Skeletal muscle tissue (tissue), 4 donors: ENCODE results near the gene ZNF177. TPM values are rescaled to one million over a fixed set of nuclear protein-coding genes. Genes with fewer than 3 reads are reported as not detected.

Experiments
- H3K27ac ChIP-seq: one replicate; pipeline ENCODE4 v1.7.0; 2013; ENCODE audit warnings: mild to moderate bottlenecking, low read depth, low read length, inconsistent platforms
- H3K27me3 ChIP-seq, 3 donors: one replicate each; pipeline ENCODE4 v1.7.0; 2013; ENCODE audit warnings: low read length in 3 of 3; ENCODE audit not compliant: control insufficient read depth in 3 of 3, insufficient read depth in 3 of 3
- H3K36me3 ChIP-seq, 3 donors: one replicate each; pipeline ENCODE4 v1.7.0; 2013; ENCODE audit warnings: low read length in 3 of 3; ENCODE audit not compliant: control insufficient read depth in 3 of 3, insufficient read depth in 3 of 3
- H3K4me1 ChIP-seq, 3 donors: one replicate each; pipeline ENCODE4 v1.7.0; 2013; ENCODE audit warnings: low read length in 3 of 3, mild to moderate bottlenecking in 3 of 3; ENCODE audit not compliant: control insufficient read depth in 3 of 3, insufficient read depth in 3 of 3
- H3K4me3 ChIP-seq, 3 donors: one replicate each; pipeline ENCODE4 v1.7.0; 2013; ENCODE audit warnings: low read length in 3 of 3
- H3K9ac ChIP-seq, 3 donors: one replicate each; pipeline ENCODE4 v1.7.0; 2013; ENCODE audit warnings: low read length in 3 of 3, mild to moderate bottlenecking in 3 of 3, moderate library complexity in 2 of 3, low read depth in 1 of 3
- H3K9me3 ChIP-seq, 3 donors: one replicate each; pipeline ENCODE4 v1.7.0; 2013; ENCODE audit warnings: low read length in 3 of 3; ENCODE audit not compliant: control insufficient read depth in 3 of 3
- total RNA-seq: library from RNA; depleted of rRNA; stranded (reverse); fragments of >200 nt; gene quantifications from one replicate; pipeline ENCODE4 v1.2.3, GENCODE V29; 2014
- donor health status: Osteomylitis.

The ZNF177 gene
- total RNA-seq, 1 donor from 2014 or later: 4.2 TPM

DNA sequence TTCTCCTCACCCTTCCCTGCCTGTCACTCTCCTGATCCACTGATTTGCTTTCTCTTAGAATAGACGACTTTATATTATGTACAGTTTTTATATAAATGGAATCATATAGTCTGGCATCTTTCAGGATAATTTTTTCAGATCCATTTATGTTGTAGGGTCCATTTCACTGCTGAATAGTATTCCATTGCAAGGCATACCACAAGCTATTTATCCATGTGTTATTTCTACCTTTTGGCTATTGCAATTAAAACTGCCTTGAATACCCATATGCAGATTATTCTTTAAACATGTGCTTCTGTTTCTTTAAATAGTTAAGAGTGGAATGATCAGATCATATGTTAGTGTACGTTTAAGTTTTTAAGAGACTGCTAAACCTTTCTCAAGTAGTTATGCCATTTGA lies 17.8 kb upstream of the ZNF177 start:
- H3K36me3 ChIP-seq: peaks cover 34 to 35% (median 34%) of the 10 kb centered on the region in 3 donors
- no peak overlapping the region for H3K27ac ChIP-seq
- H3K4me1 ChIP-seq: no peaks in the 10 kb centered on the region
- no peak overlapping the region for H3K9ac ChIP-seq
- no peak overlapping the region for H3K4me3 ChIP-seq
- peaks cover 27 to 62% (median 38%) of the 10 kb centered on the region in 3 donors for H3K9me3 ChIP-seq
- no peaks in the 10 kb centered on the region for H3K27me3 ChIP-seq

DNA sequence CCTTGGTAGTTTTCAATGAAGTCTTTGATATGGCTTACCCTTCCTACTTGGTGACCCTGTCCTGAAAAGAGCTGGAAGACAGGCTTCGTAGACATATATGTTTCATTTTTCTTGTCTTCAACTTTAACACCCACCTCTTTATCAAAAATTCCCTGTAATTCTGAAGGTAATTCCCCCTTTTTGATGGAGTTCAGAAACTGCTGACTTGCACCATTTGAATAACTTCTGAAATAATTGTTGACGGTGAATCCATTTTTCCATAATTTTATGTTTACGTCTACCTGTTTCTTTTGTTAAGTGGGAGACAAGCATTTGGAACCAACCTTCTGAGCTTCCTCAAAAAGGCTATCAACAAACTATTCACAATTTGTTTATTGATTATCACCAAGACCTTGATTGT lies 14.6 kb upstream of the ZNF177 start:
- Histone ChIP-seq H3K4me3 (peak overlapping the region in 1 of 3 donors; percentile 18), H3K27me3 (no peaks in the 10 kb centered on the region), H3K9ac (no peak overlapping the region), H3K36me3 (peaks cover 15 to 20% (median 18%) of the 10 kb centered on the region in 3 donors), H3K9me3 (peaks cover 19 to 47% (median 28%) of the 10 kb centered on the region in 3 donors), H3K4me1 (no peaks in the 10 kb centered on the region), H3K27ac (no peak overlapping the region)

DNA sequence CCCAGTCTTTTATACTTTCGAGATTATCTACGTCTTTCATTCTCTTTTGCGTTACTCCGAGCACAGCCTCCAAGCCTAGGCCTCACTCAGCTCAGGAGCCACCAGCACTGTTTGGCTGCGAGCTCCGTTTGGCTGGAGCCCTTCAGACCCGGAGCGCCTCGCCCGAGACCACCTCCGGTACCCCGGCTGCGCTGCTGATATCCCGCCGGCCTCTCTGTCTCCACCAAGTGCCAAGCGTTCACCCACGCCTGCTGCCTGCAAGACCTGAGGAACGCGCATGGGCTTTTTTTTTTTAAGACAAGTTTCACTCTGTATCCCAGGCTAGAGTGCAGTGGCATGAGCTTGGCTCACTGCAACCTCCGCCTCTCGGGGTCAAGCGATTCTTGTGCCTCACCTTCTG lies 14.1 kb upstream of the ZNF177 start:
- Histone ChIP-seq H3K9me3 (peaks cover 16 to 43% (median 24%) of the 10 kb centered on the region in 3 donors), H3K27ac (no peak overlapping the region), H3K4me1 (no peaks in the 10 kb centered on the region), H3K4me3 (peak overlapping the region in 1 of 3 donors; percentile 13), H3K36me3 (peaks cover 11 to 16% (median 14%) of the 10 kb centered on the region in 3 donors), H3K27me3 (no peaks in the 10 kb centered on the region), H3K9ac (no peak overlapping the region)

DNA sequence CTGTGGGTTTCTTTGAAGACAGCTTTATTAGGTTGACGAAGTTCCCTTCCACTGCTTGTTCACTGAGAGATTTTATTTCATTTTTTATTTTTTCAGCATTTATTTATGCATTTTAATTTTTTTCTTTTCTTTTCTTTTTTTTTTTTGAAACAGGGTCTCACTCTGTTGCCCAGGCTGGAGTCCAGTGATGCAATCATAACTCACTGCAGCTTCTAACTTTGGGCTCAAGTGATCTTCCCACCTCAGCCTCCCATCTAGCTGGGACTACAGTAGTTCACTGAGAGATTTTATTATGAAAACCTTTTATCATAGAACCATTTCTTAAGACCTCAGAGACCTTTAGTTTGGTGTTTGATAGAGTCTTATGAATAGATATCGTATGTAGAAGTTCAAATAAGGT lies 10.3 kb upstream of the ZNF177 start:
- H3K9ac ChIP-seq: no peak overlapping the region
- peak overlapping the region in 1 of 3 donors; percentile 1 for H3K4me3 ChIP-seq
- H3K9me3 ChIP-seq: peaks cover 10 to 35% (median 24%) of the 10 kb centered on the region in 3 donors
- no peak overlapping the region for H3K27ac ChIP-seq
- H3K4me1 ChIP-seq: no peaks in the 10 kb centered on the region
- H3K27me3 ChIP-seq: no peaks in the 10 kb centered on the region
- H3K36me3 ChIP-seq: peaks cover 3 to 11% (median 11%) of the 10 kb centered on the region in 3 donors

DNA sequence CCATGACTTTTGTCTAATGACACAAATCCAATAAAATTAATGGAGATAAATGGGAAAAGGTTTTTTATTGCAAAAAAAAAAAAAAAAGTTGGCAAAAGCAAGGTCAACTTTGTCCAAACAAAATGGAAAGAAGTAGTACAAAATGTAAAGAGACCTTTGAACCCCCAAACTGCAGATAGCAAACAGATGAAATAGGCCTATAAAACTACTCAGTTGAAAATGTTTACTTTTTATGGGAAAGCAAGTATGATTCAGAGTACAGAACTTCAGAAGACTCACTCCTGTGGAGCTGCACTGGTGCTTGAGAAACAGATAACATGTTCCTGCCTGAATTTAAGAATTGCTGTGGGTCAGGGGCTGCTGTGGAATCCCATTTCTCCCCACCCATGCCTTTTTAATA lies 9.8 kb upstream of the ZNF177 start:
- Histone ChIP-seq H3K27ac (no peak overlapping the region), H3K9me3 (peaks cover 13 to 36% (median 23%) of the 10 kb centered on the region in 3 donors), H3K36me3 (peaks cover 8 to 15% (median 11%) of the 10 kb centered on the region in 3 donors), H3K4me3 (no peak overlapping the region), H3K9ac (no peak overlapping the region), H3K4me1 (no peaks in the 10 kb centered on the region), H3K27me3 (no peaks in the 10 kb centered on the region)

DNA sequence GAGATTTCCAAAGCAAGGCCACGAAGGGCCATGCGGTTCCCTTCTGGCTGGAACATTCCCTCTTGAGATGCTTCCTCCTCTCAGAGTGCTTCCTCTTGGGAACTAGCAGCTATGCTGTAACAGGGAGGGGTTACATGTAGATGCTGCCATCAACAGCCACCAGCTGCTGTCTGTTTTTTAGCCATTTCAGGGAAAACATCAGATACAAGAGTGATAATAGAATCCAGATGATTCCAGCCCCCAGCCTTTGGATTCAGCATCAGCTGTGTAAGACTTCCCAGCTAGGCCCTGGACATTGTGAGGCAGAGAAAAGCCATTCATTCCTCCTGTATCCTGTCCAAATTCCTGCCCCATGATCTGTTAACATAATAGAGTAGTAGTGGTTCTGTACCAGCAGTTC lies 8.2 kb upstream of the ZNF177 start:
- H3K27ac ChIP-seq: no peak overlapping the region
- H3K4me1 ChIP-seq: no peaks in the 10 kb centered on the region
- peak overlapping the region in 1 of 3 donors; percentile 4 for H3K4me3 ChIP-seq
- no peaks in the 10 kb centered on the region for H3K27me3 ChIP-seq
- peaks cover 13 to 31% (median 14%) of the 10 kb centered on the region in 3 donors for H3K9me3 ChIP-seq
- H3K9ac ChIP-seq: no peak overlapping the region
- H3K36me3 ChIP-seq: peaks cover 7 to 17% (median 9%) of the 10 kb centered on the region in 3 donors

DNA sequence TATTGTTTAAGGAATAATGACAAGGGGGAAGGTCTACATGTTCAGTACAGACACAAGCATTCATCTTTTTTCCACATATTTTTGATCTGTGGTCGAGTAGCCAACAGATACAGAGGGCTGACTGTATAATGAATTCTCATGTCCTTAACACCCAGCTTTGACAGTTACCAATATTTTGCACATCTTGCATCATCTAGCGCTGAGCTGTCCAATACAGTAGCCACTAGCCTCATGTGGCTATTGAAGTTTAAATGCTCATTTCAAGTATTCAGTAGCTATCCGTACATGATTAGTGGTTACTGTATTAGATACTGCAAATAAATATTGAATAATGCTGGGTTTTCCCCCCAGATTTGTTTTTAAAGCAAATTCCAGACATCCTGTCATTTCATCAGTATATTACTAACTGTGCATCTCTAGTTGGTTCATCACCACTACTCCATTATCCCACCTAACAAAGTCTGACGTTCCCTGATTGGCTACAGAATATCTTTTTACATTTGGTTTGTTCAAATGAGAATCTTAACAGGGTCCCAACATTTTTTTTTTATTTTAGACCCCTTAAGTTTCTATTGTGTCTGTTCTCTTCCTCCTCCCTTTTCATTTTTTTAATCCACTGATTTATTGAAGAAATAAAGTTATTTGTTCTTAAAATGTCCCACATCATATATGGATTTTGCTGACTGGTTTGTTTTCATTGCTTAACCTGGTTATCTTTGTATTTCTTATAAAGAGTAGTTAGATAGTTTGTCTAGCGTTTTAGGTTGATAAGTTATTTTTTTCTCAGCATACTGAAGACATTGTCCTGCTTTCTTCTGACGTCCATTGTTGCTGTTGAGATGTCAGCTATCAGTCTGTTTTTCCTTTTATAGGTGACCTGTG lies 8.2 kb downstream of the ZNF177 start:
- H3K4me1 ChIP-seq: no peaks in the 10 kb centered on the region
- peaks cover 0 to 12% (median 3%) of the 10 kb centered on the region in 3 donors for H3K36me3 ChIP-seq
- peaks cover 8 to 40% (median 10%) of the 10 kb centered on the region in 3 donors for H3K9me3 ChIP-seq
- H3K4me3 ChIP-seq: peak overlapping the region in 1 of 3 donors; percentile 27
- H3K27ac ChIP-seq: no peak overlapping the region
- H3K9ac ChIP-seq: no peak overlapping the region
- H3K27me3 ChIP-seq: no peaks in the 10 kb centered on the region

DNA sequence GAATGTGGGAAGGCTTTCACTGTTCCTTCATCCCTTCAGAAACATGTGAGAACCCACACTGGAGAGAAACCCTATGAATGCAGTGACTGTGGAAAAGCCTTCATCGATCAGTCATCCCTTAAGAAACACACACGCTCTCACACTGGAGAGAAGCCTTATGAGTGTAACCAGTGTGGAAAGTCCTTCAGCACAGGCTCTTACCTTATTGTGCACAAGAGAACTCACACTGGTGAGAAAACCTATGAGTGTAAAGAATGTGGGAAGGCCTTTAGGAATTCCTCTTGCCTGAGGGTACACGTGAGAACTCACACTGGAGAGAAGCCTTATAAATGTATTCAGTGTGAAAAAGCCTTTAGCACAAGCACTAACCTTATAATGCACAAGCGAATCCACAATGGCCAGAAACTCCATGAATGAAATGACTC lies 18.6 kb downstream of the ZNF177 start:
- H3K36me3 ChIP-seq: peaks cover 67 to 82% (median 79%) of the 10 kb centered on the region in 3 donors
- H3K27me3 ChIP-seq: no peaks in the 10 kb centered on the region
- H3K4me1 ChIP-seq: no peaks in the 10 kb centered on the region
- H3K27ac ChIP-seq: no peak overlapping the region
- peaks cover 36 to 79% (median 54%) of the 10 kb centered on the region in 3 donors for H3K9me3 ChIP-seq
- peak overlapping the region in 2 of 3 donors; percentile 6 to 18 for H3K4me3 ChIP-seq
- H3K9ac ChIP-seq: no peak overlapping the region

DNA sequence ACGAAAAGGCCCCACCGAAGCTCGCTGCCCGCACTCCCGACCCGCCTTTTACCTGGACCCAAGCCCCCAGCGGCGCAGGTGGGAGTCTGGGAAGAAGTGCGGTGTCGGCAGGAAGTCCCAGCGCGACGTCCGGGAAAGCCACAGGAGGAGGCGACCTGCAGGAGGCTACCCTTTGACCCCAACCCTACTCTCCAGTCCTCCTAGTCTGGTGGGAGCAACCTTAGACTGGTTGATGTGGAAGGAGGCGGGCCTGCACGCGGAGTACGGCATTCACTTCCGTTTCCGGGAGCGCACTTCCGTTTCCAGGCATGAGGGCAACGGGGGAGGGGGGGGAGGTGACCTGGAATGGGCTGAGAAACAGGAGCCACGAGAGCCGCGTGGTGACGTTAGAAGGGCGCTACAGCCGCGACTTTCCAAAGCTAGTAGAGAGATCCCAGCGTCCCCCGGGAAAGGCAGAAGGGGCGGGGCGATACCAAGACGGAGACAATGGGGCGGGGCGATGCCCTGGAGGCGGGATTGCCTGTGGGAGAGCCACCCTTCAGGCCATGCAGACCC lies 44.1 kb downstream of the ZNF177 start:
- H3K9ac ChIP-seq: peak overlapping the region in 1 of 3 donors; percentile 54

DNA sequence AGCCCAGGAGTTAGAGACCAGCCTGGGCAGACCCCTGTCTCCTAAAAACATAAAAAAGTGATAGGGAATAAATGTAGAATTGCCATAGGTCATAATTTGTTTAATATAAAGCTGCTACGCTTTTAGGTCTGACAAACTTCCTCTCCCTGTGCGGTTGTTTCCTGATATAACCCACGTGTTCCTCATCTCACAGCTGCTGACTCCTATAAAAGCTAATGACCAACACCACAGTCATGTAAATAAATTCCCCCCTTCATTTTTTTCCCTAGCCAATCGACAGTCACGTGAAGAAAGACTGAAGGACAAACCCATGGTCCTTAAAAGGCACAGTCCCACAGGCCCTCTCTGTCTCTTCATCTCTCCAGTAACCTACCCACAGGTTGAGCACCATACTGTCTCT lies 45.0 kb downstream of the ZNF177 start:
- Histone ChIP-seq H3K4me3 (peak overlapping the region in 2 of 3 donors; percentile 70 to 87), H3K27me3 (no peaks in the 10 kb centered on the region), H3K4me1 (peaks cover 0 to 4% (median 2%) of the 10 kb centered on the region in 3 donors), H3K9ac (no peak overlapping the region), H3K27ac (no peak overlapping the region), H3K9me3 (peaks cover 23 to 44% (median 36%) of the 10 kb centered on the region in 3 donors), H3K36me3 (peaks cover 6 to 14% (median 10%) of the 10 kb centered on the region in 3 donors)

More for the DNA sequence above, 44.1 kb downstream of the ZNF177 start:
- Histone ChIP-seq H3K36me3 (peaks cover 0 to 5% (median under 1%) of the 10 kb centered on the region in 3 donors), H3K4me3 (peak overlapping the region; percentile 70 to 91 (median 87)), H3K4me1 (peaks cover 0 to 4% (median 2%) of the 10 kb centered on the region in 3 donors), H3K9me3 (peaks cover 14 to 34% (median 26%) of the 10 kb centered on the region in 3 donors), H3K27me3 (no peaks in the 10 kb centered on the region), H3K27ac (no peak overlapping the region)
